Right renal cortex interstitium (tissue), 3 donors: ENCODE measurements around the gene LUZP1. TPM values are rescaled to one million over a fixed set of nuclear protein-coding genes. Genes with fewer than 3 reads are reported as not detected.
"Not testable (repeated sequence)": the region's sequence is repeated elsewhere in the genome, so short reads cannot be mapped to it uniquely, and the experiment has no call there.

Source experiments
- DNase-seq, 3 donors: peaks; one replicate each; pipeline ENCODE4 v3.0.0-alpha.2; 2013; ENCODE audit warnings: low read depth in 3 of 3, low spot score in 2 of 3
- polyA plus RNA-seq, 3 donors: library from polyadenylated mRNA; unstranded; fragments of 120-200 nt; gene quantifications; one replicate each; pipeline ENCODE4 v1.2.1, GENCODE V29; 2013; ENCODE audit not compliant: insufficient read length in 3 of 3

Gene LUZP1
- 10 to 100 TPM; 31.1 to 36.4 (median 31.4) TPM for polyA plus RNA-seq

- DNase-seq: peak; percentile 77 to 79 (median 77)
Measured at GRCh38 chr1:23168445-23169194, at the start of gene LUZP1. Gene LUZP1, minus strand, starts transcription at chr1:23168856.

- no peak for DNase-seq
Measured at GRCh38 chr1:23217421-23218115, 48.9 kb upstream of the LUZP1 start, which contains the start of gene HTR1D. Gene HTR1D, minus strand, starts transcription at chr1:23217502. Its CDS starts 23,283 bp downstream, at chr1:23194219.

DNA sequence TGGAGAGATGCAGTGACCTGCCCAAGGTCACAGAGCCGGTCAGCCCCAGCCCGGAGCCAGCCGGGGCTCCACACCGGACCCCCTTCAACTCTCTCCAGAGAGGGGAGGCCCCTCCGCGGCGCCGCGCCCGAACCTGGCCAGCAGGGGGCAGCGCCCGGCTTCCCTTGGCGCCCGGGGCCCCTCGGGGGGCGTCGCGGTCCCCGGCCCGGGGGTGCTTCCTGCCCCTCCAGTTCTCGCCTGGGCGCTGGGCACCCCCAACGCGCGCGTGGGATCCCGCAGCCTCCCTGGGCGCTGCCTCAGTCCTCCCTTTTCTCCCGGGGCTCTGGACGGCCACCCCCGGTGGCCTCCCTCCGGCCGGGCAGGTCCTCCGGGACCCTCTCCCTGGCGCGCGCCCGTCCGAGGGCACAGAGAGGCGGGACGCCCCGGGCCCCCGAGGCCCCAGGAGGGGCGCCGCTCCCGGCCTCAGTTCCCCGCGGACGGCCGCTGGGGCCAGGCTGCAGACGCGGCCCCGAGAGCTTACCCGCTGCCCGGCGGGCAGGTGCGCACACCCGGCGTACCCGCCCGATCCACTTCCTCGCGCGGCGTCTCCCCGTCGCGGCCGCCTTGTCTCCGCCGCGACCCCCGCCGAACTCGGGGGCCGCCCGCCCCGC, 48.2 kb upstream of the LUZP1 start:
- DNase-seq: no peak

DNA sequence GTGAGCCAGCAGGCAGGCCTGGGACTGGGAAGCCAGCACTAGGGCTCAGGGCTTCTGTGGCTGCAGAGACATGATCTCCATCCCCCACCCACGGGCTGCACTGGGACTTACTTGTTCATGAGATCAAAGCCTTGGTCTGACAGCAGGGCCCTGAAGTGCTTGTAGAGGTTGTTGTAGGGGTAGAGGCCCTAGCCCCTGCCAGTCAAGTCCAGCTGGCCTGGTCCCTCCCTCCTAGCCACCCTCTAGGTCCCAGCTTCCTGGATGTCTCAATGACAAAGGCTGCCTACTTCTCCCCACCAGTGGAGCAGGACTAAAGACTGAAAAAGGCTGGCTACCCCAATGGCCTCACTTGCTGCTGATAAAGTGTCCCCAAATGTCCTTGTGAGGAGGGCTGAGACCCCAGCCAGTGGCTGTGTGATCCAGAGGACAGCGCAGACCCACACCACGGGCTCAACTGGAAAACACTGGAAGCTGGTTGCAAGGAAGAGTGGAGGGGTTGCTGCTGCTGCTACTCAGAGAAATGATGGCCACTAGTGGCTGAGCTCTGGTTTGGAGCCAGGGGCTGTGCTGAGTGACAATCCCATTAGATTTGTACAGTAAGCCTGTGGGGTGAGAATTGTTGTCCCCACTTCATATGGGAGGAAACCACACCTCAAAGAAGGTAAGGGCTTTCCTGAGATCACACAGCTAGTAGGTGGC, 47.2 kb upstream of the LUZP1 start:
- DNase-seq: no peak

DNA sequence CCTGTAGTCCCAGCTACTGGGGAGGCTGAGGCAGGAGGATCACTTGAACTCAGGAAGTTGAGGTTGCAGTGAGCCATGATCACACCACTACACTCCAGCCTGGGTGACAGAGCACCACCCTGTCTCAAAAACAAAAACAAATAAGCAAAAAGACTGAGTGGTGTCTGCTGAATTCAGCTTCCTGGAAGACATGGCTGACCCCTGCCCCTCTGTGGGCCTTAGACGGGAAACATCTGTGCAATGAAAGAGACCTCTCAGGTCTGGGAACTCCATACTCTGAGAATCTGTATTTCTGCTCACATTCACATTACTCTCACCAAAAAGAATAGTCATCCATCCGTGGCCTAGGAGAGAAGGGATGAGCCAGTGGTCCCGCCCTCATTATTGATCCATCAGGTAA, 46.6 kb upstream of the LUZP1 start:
- no peak for DNase-seq

- no peak for DNase-seq
Measured at GRCh38 chr1:23214640-23215039, 46.0 kb upstream of the LUZP1 start.

DNA sequence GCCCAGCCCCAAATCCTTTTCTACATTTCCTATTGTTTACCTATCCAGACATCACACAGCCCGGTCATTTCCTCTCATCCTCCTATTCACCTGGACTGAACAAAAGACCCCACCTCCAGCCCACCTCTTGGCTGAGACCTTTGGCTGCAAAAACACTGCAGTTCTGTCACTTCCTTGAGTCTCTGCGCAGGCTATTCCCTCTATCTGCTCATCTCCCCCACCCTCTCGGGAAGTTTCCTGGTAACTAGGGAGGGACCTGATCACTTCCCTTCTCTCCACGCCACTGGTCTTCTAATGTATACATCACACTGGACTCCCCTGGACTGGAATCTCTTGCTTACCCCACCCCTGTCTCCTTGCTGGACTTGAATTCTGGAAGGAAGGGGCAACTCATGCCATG, 43.3 kb upstream of the LUZP1 start:
- DNase-seq: no peak

- no peak for DNase-seq
Measured at GRCh38 chr1:23210963-23211362, 42.3 kb upstream of the LUZP1 start.

DNA sequence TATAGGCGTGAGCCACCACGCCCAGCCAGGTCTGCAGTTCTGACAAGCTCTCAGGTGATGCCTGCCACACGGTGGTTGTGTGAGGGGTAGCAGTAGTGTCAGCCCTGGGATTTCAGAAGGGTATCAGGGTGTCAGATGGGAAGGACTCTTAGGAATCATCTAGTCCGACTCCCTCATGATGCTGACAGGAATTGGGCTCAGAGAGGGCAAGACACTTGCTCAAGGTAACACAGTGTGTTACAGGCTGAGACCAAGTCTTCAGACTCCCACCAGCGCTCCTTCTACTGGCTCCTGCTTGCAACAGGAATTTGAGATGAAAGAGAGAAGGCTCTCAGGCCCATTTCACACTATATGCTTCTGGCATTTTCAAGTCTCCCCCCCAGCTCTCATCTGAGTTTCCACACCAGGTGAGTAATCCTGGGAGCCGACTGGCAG, 41.7 kb upstream of the LUZP1 start:
- DNase-seq: no peak

DNA sequence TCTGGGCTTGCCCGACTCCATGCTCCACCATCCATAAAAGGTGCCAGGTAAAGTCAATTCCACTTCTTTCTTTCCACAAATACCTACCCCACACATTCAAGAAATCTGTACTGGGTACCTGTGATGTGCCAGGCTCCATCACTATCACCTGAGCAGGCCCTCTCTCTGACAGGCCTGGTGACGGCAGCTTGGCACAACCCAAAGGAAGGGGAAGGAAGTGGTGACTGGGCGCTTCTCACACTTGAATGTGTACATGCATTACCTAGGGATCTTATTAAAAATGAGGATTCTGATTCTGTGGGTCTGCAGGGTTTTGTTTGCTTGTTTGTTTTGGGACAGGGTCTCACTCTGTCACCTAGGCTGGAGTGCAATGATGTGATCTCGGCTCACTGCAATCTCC, 41.1 kb upstream of the LUZP1 start:
- DNase-seq: no peak

DNA sequence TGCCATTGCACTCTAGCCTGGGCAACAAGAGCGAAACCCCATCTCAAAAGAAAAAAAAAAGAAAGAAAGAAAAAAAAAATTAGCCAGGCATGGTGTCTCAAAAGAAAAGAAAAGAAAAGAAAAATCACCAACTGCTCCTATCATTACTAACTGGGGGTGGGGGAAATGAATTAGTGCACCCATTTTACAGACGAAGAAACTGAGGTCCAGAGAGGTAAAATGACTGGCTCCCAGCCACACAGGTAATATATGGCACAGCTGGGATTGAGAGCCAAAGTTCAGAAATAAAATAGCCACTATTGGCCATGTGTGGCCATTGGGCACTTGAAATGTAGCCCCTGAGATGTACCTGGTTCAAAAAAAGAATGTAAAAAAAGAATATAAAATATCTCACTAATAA, 39.9 kb upstream of the LUZP1 start:
- no peak for DNase-seq

DNA sequence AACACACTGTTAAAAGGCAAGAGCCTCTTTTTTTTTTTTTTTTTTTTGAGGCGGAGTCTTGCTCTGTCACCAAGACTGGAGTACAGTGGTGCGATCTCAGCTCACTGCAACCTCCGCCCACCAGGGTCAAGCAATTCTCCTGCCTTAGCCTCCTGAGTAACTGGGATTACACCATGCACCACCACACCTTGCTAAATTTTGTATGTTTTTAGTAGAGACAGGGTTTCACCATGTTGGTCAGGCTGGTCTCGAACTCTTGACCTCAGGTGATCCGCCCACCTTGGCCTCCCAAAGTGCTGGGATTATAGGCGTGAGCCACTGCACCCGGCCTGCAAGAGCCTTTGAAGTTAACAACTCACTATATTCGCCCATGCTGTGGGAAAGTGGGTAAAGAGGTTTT, 39.1 kb upstream of the LUZP1 start:
- DNase-seq: not testable (repeated sequence)

DNA sequence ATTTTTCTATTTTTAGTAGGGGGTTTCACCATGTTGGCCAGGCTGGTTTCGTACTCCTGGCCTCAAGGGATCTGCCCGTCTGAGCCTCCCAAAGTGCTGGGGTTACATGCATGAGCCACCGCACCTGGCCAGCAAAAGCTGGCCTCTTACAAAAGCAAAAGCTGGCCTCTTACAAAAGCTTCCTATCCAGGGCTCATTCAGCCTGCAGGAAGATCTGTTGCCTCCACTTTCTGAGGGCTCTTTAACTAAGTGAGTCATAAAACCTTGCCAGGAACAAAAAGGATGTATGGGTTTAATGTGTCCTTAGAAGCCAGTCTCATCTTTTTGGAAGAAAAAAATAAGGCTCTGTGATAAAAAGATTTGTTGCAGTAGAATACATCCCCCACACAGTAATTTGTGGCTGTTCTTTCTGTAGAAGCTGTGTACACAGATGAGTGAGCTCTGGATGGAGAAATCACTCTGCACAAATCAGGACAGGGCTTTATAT, 33.6 kb upstream of the LUZP1 start:
- DNase-seq: no peak

DNA sequence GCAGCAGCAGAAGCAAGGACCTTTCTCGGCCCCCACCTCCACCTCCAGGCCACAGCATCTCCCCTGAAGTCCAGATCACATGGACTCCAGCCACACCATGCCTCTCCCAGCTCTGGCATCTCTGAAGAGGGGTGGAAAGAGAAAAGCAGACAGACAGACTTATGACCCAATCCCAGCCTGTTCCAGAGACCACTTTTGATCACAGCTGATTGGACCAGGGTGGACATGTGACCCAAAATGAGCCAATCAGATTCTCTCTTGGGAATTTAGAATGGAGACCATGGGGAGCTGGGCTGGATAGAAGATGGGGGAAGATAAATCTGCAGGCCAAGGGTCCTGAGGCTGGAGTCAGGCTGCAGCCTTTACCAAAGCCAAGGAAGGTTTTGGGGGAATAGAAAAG, 32.2 kb upstream of the LUZP1 start:
- no peak for DNase-seq

DNA sequence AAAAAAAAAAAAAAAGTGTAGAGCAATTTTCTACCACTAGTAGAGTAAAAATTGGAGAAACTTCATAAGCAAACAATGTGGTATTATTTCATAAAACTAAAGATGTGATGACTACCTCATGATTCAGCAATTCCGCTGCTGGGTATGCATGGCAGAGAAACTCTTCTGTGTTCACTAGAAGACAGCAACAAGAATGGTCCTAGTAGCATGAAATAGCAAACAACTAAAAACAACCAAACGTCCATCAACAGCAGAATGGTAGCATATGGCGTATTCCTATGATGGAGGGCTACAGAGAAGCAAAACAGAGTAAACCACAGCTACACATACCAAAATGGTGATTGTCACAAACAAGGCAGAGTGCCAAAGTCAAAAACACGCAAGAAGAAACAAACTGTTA, 29.7 kb upstream of the LUZP1 start:
- DNase-seq: no peak

DNA sequence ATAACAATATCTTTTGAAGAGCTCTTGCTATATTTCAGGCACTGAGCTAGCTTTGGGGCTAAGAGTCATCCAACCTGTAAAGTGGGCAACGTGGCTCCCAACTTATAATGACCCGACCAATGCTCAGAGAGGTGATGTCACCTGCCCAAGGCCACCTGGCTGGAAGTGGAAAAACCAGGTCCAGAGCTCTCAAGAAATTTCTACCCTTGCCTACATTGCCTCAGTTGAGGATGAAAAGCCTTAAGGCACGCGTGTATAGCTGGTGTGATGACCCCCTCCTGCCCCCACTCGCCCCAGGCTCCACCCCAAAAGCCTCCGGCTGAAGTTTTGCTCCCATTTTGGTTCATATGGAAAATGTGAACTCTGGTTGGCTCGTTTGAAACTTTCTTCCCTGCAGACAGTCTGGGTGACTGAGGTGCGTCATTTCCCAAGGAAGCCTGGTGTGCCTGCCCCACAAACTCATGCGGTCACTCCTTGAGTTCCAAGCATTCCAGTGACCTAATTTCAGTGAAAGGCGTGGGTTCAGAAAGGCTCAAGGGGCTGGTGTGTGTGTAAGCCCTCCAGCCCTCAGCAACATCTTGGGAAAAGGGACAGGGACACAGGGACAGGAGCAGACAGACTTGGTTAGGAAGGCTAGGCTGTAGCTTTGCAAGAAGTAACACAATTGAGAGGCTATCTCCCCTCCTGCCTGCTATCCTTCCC, 28.1 kb upstream of the LUZP1 start:
- DNase-seq: no peak

- DNase-seq: no peak
Measured at GRCh38 chr1:23194119-23194984, 25.7 kb upstream of the LUZP1 start.

- DNase-seq: no peak
Measured at GRCh38 chr1:23193391-23194118, 24.9 kb upstream of the LUZP1 start.

DNA sequence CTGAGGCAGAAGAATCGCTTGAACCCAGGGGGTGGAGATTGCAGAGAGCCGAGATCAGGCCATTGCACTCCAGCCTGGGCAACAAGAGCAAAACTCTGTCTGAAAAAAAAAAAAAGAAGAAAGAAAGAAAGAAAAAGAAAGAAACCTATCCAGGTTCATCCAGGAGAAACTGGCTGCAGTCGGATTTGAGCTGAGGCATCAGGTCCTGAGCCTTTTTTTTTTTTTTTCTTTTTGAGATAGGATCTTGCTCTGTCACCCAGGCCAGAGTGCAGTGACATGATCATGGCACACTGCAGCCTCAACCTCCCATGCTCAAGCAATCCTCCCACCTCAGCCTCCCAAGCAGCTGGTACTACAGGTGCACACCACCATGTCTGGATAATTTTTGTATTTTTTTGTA, 22.5 kb upstream of the LUZP1 start:
- DNase-seq: no peak
